RWPE2 (cell line): Measurements from ENCODE around the gene PPP1R3G.

ENCODE experiments used
- ATAC-seq: fragments of 200-7000 bp; cut with Tn5 transposase; 3 replicates; pipeline ENCODE4 v1.9.1; 2021; ENCODE audit warnings: low read depth
- DNase-seq: peaks from one replicate; pipeline ENCODE4 v3.0.0-alpha.2; 2020; ENCODE audit warnings: low spot score
- H3K27ac ChIP-seq: fragments of 450-650 bp; 2 replicates; pipeline ENCODE4 v1.5.1; 2017; ENCODE audit warnings: mild to moderate bottlenecking; ENCODE audit not compliant: poor library complexity, severe bottlenecking
- H3K27me3 ChIP-seq: fragments of 250-450 bp; sonication (Bioruptor Pico); 2 replicates; pipeline ENCODE4 v1.5.1; 2021; ENCODE audit warnings: mild to moderate bottlenecking, moderate library complexity; ENCODE audit not compliant: insufficient read depth, poor library complexity, severe bottlenecking
- H3K36me3 ChIP-seq: fragments of 250-450 bp; sonication (Bioruptor Pico); 2 replicates; pipeline ENCODE4 v1.5.1; 2020; ENCODE audit warnings: low read depth, mild to moderate bottlenecking, moderate library complexity
- H3K4me1 ChIP-seq: fragments of 250-450 bp; sonication (Bioruptor Pico); 2 replicates; pipeline ENCODE4 v1.5.1; 2021; ENCODE audit warnings: mild to moderate bottlenecking, moderate library complexity; ENCODE audit not compliant: insufficient read depth, poor library complexity, severe bottlenecking
- H3K4me3 ChIP-seq: fragments of 250-450 bp; sonication (Bioruptor Pico); 2 replicates; pipeline ENCODE4 v1.5.1; 2021; ENCODE audit warnings: mild to moderate bottlenecking, moderate library complexity; ENCODE audit not compliant: severe bottlenecking
- H3K9me3 ChIP-seq: fragments of 250-450 bp; sonication (Bioruptor Pico); 2 replicates; pipeline ENCODE4 v1.5.1; 2021; ENCODE audit warnings: mild to moderate bottlenecking, moderate library complexity; ENCODE audit not compliant: severe bottlenecking
- TF ChIP-seq, protein P1 (sequence below): fragments of 450-650 bp; IDR thresholded peaks from one replicate; pipeline ENCODE4 v1.5.1; 2017; ENCODE audit warnings: mild to moderate bottlenecking, moderate library complexity; ENCODE audit not compliant: poor library complexity, severe bottlenecking

PPP1R3G gene

DNA sequence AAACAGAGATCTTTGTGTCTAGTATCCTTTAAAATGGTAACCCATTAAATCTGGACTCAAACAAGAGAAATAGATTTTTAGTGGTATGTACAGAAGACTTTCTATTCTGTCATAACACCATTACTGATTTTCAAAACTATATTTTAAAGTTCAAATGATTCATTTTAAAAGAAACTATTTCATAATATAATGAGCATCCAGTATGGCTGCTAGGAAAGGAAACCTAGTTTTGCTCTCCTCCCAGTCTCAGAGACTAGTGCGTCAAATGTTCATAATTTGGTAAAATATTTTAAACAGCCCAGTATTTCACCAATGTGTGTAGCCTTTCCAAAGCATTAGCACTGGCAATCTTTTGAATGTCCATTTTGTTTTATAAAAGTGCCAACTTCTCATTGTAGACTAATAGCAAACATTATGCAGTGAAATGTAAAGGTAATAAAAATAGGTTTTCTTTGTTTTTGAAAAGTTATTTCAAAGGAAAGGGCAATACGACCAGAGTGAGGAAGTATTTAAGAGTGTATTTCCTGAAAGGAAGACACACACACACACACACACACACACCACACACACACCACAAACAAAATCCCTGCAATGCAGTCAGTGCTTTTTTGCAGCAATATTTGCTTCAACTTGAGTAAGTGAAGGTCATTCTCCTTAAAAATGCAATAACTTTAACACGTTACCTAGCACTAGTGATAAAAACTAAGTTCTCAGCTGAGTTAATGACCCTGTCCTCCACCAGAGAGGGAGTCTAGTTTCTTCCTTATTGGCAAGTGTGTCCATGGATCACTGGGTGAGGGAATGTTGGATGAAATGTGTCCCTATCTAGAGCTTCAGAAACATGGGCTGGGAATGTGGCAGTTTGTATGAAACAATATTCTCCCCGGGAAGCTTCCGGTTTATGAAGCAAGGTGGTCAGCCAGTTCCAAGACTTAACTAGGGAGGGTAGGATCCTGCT lies 4.6 kb downstream of the PPP1R3G start:
- no peaks in the 10 kb centered on the region for H3K9me3 ChIP-seq
- TF ChIP-seq, protein P1, sequence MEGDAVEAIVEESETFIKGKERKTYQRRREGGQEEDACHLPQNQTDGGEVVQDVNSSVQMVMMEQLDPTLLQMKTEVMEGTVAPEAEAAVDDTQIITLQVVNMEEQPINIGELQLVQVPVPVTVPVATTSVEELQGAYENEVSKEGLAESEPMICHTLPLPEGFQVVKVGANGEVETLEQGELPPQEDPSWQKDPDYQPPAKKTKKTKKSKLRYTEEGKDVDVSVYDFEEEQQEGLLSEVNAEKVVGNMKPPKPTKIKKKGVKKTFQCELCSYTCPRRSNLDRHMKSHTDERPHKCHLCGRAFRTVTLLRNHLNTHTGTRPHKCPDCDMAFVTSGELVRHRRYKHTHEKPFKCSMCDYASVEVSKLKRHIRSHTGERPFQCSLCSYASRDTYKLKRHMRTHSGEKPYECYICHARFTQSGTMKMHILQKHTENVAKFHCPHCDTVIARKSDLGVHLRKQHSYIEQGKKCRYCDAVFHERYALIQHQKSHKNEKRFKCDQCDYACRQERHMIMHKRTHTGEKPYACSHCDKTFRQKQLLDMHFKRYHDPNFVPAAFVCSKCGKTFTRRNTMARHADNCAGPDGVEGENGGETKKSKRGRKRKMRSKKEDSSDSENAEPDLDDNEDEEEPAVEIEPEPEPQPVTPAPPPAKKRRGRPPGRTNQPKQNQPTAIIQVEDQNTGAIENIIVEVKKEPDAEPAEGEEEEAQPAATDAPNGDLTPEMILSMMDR: no peak
- peaks cover 3% of the 10 kb centered on the region for H3K4me1 ChIP-seq
- H3K36me3 ChIP-seq: no peaks in the 10 kb centered on the region
- H3K27me3 ChIP-seq: no peaks in the 10 kb centered on the region
- H3K27ac ChIP-seq: no peak overlapping the region
- DNase-seq: no peak
- no peak for ATAC-seq
- H3K4me3 ChIP-seq: no peak overlapping the region

DNA sequence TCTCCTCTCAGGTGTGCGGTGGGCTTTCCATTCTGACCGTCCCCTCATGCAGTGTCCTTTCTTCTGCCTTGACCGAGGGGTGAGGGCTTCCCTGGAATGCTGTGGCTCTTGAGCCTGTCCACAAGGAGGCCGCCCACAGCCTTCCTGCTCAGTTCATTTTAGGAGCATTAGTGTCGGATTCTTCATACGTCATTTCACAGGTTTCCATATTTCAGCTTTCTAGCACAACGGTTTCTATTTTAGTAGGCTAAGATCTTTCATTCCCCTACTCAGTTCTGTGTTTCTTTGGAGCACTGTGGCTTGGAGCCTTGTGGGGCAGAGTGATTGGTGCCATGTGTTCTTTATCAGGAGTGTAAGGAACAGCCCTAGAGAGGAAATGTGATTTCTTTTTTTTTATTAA lies 5.5 kb downstream of the PPP1R3G start:
- no peaks in the 10 kb centered on the region for H3K9me3 ChIP-seq
- H3K36me3 ChIP-seq: no peaks in the 10 kb centered on the region
- peaks cover 3% of the 10 kb centered on the region for H3K4me1 ChIP-seq
- H3K27me3 ChIP-seq: no peaks in the 10 kb centered on the region
- DNase-seq: no peak
- ATAC-seq: no peak
- TF ChIP-seq, protein P1: no peak
- H3K4me3 ChIP-seq: no peak overlapping the region
- H3K27ac ChIP-seq: no peak overlapping the region

DNA sequence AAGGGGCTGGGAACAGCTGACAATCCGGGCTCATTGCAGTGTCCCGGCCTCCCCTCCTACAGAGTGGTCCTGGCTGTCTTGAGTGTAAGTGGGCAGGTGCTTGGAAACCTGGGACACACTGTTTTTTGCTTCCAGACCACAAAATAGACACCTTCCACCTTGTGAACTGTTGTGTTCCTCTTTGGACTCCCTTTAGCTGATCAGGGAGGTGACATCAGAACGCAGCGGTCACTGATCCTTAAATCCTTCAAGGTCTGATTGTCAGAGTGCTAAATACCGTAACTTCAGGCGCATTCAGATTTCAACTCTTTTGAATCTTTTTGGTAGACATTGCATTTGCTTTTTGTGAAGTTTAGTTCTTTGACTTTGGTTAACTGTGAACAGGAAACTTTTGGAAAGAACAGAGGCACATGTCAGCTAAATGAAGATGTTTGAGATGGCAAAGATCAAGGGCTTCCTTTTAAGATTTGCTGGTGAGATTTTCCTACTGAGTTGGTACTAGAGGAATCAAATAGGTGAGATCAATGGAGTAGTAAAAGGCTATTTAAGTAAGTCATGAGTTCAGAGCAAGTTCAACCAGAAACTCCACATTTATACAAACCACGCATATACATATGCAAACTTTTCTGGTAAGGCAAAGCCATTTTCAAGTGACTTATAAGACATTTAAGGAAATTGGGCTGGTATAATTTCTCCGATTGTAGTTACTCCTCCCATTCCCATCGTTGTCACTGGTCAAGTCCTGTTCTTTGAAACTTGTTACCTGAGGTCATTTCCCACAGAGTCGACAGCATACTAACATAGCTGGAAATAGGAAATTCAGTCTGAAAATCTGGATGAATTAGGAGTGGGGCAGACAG lies 6.3 kb downstream of the PPP1R3G start:
- Histone ChIP-seq H3K36me3 (no peaks in the 10 kb centered on the region), H3K27ac (no peak overlapping the region), H3K4me3 (no peak overlapping the region), H3K27me3 (no peaks in the 10 kb centered on the region), H3K9me3 (no peaks in the 10 kb centered on the region), H3K4me1 (peaks cover 3% of the 10 kb centered on the region)
- DNase-seq (no peak), ATAC-seq (no peak)
- TF ChIP-seq, protein P1: no peak

DNA sequence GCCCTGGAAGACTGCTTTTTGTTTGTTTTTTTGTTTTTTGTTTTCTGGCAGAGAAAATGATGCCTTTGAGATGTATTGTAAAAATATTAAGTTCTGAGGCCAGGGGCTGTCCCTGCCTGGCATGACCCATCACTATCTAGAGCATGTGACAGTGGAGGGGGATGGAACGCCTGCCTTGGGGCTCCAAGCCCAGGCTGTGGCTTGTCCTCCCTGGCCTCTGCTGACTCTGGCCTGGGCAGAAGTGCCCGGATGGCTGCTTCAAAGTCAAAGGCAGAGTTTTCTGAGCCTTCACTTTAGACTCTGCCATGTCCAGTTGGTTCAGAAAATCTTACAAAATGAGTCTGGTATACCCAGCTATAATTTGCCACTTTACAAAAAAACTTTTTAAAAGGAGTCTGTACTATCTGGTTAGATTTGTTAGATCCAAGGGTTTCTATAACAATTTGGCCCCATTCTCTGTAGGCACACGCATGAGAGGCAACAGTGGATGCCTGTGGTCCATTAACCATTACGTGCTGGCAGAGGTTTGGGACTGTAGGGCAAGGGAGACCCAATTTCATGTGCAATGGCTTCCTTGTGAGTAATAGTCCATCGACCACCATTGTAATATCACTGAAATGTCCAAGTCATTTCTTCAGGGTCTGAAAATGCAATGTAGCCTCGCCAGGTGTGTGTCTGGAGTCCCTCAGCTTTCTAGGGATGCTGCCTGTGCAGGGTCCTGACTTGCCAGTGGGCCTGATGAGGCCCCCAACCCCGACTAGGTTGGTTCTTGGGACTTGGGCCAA lies 8.3 kb downstream of the PPP1R3G start:
- Histone ChIP-seq H3K9me3 (no peaks in the 10 kb centered on the region), H3K36me3 (no peaks in the 10 kb centered on the region), H3K27ac (no peak overlapping the region), H3K4me3 (no peak overlapping the region), H3K4me1 (peaks cover 3% of the 10 kb centered on the region), H3K27me3 (no peaks in the 10 kb centered on the region)
- ATAC-seq (no peak), DNase-seq (no peak)
- TF ChIP-seq, protein P1: no peak
